ENCODE results near the gene CFAP46. TPM values are rescaled to one million over a fixed set of nuclear protein-coding genes. Genes with fewer than 3 reads are reported as not detected.

The CFAP46 gene
- total and polyA plus RNA-seq, 2 experiments from 2014 or later, result 3.1 to 5.4 TPM

DNA sequence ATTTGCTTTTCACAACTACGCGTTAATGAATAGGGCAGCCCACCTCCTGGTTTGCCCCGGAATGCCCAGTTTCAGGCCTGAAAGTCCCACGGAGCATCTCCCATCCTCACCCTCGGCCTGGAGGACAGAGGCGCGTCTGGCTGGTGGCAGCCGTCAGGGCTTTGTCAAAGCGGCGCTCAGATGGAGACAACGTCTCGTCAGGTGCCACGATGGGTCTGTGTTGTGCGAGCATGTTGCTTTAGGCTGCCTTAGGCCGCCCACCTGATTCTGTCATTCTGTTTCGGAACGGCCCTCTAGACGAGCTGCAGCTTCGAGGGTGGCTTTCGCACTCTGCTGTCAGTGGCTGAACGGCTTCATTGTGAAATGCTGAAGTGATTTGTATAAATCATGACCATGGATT is 39.4 kb upstream of the CFAP46 start (continued):
- TF ChIP-seq NANOG (IDR thresholded peaks at IDR 0.05; ENCODE audit: borderline replicate concordance), result no peak
- TF ChIP-seq, protein P1, sequence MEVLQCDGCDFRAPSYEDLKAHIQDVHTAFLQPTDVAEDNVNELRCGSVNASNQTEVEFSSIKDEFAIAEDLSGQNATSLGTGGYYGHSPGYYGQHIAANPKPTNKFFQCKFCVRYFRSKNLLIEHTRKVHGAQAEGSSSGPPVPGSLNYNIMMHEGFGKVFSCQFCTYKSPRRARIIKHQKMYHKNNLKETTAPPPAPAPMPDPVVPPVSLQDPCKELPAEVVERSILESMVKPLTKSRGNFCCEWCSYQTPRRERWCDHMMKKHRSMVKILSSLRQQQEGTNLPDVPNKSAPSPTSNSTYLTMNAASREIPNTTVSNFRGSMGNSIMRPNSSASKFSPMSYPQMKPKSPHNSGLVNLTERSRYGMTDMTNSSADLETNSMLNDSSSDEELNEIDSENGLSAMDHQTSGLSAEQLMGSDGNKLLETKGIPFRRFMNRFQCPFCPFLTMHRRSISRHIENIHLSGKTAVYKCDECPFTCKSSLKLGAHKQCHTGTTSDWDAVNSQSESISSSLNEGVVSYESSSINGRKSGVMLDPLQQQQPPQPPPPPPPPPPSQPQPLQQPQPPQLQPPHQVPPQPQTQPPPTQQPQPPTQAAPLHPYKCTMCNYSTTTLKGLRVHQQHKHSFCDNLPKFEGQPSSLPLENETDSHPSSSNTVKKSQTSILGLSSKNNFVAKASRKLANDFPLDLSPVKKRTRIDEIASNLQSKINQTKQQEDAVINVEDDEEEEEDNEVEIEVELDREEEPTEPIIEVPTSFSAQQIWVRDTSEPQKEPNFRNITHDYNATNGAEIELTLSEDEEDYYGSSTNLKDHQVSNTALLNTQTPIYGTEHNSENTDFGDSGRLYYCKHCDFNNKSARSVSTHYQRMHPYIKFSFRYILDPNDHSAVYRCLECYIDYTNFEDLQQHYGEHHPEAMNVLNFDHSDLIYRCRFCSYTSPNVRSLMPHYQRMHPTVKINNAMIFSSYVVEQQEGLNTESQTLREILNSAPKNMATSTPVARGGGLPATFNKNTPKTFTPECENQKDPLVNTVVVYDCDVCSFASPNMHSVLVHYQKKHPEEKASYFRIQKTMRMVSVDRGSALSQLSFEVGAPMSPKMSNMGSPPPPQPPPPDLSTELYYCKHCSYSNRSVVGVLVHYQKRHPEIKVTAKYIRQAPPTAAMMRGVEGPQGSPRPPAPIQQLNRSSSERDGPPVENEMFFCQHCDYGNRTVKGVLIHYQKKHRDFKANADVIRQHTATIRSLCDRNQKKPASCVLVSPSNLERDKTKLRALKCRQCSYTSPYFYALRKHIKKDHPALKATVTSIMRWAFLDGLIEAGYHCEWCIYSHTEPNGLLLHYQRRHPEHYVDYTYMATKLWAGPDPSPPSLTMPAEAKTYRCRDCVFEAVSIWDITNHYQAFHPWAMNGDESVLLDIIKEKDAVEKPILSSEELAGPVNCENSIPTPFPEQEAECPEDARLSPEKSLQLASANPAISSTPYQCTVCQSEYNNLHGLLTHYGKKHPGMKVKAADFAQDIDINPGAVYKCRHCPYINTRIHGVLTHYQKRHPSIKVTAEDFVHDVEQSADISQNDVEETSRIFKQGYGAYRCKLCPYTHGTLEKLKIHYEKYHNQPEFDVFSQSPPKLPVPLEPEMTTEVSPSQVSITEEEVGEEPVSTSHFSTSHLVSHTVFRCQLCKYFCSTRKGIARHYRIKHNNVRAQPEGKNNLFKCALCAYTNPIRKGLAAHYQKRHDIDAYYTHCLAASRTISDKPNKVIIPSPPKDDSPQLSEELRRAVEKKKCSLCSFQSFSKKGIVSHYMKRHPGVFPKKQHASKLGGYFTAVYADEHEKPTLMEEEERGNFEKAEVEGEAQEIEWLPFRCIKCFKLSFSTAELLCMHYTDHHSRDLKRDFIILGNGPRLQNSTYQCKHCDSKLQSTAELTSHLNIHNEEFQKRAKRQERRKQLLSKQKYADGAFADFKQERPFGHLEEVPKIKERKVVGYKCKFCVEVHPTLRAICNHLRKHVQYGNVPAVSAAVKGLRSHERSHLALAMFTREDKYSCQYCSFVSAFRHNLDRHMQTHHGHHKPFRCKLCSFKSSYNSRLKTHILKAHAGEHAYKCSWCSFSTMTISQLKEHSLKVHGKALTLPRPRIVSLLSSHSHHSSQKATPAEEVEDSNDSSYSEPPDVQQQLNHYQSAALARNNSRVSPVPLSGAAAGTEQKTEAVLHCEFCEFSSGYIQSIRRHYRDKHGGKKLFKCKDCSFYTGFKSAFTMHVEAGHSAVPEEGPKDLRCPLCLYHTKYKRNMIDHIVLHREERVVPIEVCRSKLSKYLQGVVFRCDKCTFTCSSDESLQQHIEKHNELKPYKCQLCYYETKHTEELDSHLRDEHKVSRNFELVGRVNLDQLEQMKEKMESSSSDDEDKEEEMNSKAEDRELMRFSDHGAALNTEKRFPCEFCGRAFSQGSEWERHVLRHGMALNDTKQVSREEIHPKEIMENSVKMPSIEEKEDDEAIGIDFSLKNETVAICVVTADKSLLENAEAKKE (CRISPR knock-in tag; IDR thresholded peaks at IDR 0.05), result no peak
- no peak for TF ChIP-seq JUNB (IDR thresholded peaks at IDR 0.05; ENCODE audit: unreplicated experiment)
- TF ChIP-seq, protein P2, sequence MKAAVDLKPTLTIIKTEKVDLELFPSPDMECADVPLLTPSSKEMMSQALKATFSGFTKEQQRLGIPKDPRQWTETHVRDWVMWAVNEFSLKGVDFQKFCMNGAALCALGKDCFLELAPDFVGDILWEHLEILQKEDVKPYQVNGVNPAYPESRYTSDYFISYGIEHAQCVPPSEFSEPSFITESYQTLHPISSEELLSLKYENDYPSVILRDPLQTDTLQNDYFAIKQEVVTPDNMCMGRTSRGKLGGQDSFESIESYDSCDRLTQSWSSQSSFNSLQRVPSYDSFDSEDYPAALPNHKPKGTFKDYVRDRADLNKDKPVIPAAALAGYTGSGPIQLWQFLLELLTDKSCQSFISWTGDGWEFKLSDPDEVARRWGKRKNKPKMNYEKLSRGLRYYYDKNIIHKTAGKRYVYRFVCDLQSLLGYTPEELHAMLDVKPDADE (IDR thresholded peaks at IDR 0.05), result no peak

DNA sequence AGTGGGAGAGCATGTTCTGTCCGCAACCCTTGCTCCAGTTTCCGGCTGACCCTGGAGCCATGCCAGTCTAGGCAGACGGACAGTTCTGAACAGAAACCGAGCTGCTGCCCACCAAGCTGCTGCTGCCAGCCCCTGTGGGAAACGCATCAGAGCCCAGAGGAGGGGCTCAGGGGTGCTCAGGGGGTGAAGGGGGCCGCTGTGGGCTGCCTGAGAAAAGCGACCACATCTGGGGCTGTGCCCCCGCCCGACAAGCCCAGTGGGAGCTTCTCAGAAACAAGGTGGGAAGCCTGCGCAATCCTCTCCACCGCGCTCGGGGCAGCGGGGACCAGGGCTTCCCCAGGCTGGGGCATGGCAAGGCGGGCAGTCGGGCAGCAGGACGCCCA is 38.8 kb upstream of the CFAP46 start:
- Histone ChIP-seq H3F3A (replicated peaks; ENCODE audit: low read depth) (no peaks in the 10 kb centered on the region), H4K20me1 (replicated peaks; ENCODE audit: insufficient read depth) (no peaks in the 10 kb centered on the region), H2AFZ (no peak overlapping the region), H3K79me2 (replicated peaks; ENCODE audit: insufficient read depth) (no peaks in the 10 kb centered on the region), H3K27ac (ENCODE audit: low read depth) (no peak overlapping the region), H3K9me2 (ENCODE audit: insufficient read depth) (no peaks in the 10 kb centered on the region), H3K36me3 (ENCODE audit: insufficient read depth) (no peaks in the 10 kb centered on the region), H3K27me3 (ENCODE audit: insufficient read depth) (no peaks in the 10 kb centered on the region), H3K4me3 (no peak overlapping the region), H3K4me1 (ENCODE audit: insufficient read depth) (no peaks in the 10 kb centered on the region), H3K4me2 (no peak overlapping the region)
- Mint-ChIP-seq H3K36me3 (ENCODE audit: low read depth) (no peaks in the 10 kb centered on the region), H3K4me3 (no peak overlapping the region), H3K9me3 (no peaks in the 10 kb centered on the region), H3K4me1 (peaks cover 8% of the 10 kb centered on the region), H3K27me3 (ENCODE audit: insufficient read depth, low read depth, poor library complexity) (peaks cover 9% of the 10 kb centered on the region), H3K27ac (no peak overlapping the region)
- DNase-seq (ENCODE audit: low spot score) (no peak), ATAC-seq (no peak)
- TF ChIP-seq EZH2phosphoT487 (IDR thresholded peaks at IDR 0.05; ENCODE audit: unreplicated experiment) (no peak), ZNF114 (CRISPR knock-in tag; IDR thresholded peaks at IDR 0.05) (no peak), ZNF331 (CRISPR knock-in tag; IDR thresholded peaks at IDR 0.05; ENCODE audit: low read depth) (no peak), STAT1 (IDR thresholded peaks at IDR 0.05; ENCODE audit: unreplicated experiment) (no peak), CREB1 (CRISPR knock-in tag; IDR thresholded peaks at IDR 0.05; ENCODE audit: low read depth) (no peak), NANOG (IDR thresholded peaks at IDR 0.05; ENCODE audit: borderline replicate concordance) (no peak), JUNB (IDR thresholded peaks at IDR 0.05; ENCODE audit: unreplicated experiment) (no peak)
- TF ChIP-seq, protein P3, sequence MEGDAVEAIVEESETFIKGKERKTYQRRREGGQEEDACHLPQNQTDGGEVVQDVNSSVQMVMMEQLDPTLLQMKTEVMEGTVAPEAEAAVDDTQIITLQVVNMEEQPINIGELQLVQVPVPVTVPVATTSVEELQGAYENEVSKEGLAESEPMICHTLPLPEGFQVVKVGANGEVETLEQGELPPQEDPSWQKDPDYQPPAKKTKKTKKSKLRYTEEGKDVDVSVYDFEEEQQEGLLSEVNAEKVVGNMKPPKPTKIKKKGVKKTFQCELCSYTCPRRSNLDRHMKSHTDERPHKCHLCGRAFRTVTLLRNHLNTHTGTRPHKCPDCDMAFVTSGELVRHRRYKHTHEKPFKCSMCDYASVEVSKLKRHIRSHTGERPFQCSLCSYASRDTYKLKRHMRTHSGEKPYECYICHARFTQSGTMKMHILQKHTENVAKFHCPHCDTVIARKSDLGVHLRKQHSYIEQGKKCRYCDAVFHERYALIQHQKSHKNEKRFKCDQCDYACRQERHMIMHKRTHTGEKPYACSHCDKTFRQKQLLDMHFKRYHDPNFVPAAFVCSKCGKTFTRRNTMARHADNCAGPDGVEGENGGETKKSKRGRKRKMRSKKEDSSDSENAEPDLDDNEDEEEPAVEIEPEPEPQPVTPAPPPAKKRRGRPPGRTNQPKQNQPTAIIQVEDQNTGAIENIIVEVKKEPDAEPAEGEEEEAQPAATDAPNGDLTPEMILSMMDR (conservative IDR thresholded peaks at IDR 0.05; ENCODE audit: low read depth in 2 of 2), result no peak
